Neural progenitor cell (in vitro differentiated cells): ENCODE measurements around the gene NCOA6. TPM values are rescaled to one million over a fixed set of nuclear protein-coding genes. Genes with fewer than 3 reads are reported as not detected.

Source experiments
- DNase-seq: peaks from one replicate; pipeline ENCODE4 v3.0.0-alpha.2; 2016; ENCODE audit warnings: low spot score
- H2AFZ ChIP-seq: fragments of 200-600 bp; sonication (generic); replicated peaks from 2 replicates; pipeline ENCODE4 v1.6.1; 2016; ENCODE audit warnings: antibody characterized with exemption
- H3F3A ChIP-seq: fragments of 200-600 bp; sonication (generic); 2 replicates; pipeline ENCODE4 v1.6.1; 2016; ENCODE audit warnings: antibody characterized with exemption, low read depth
- H3K27ac ChIP-seq: fragments of 200-600 bp; sonication (generic); 2 replicates; pipeline ENCODE4 v1.5.1; 2016; ENCODE audit warnings: mild to moderate bottlenecking
- H3K27me3 ChIP-seq: fragments of 200-600 bp; sonication (generic); 2 replicates; pipeline ENCODE4 v1.6.1; 2016; ENCODE audit warnings: mild to moderate bottlenecking, moderate library complexity
- H3K36me3 ChIP-seq: fragments of 200-600 bp; sonication (generic); 2 replicates; pipeline ENCODE4 v1.5.1; 2016
- H3K4me1 ChIP-seq: fragments of 200-600 bp; sonication (generic); 2 replicates; pipeline ENCODE4 v1.6.1; 2016; ENCODE audit warnings: mixed run types
- H3K4me2 ChIP-seq: fragments of 200-600 bp; sonication (generic); 2 replicates; pipeline ENCODE4 v1.6.1; 2016
- H3K4me3 ChIP-seq: fragments of 200-600 bp; sonication (generic); 2 replicates; pipeline ENCODE4 v1.5.1; 2016
- H3K79me2 ChIP-seq: fragments of 200-600 bp; sonication (generic); 2 replicates; pipeline ENCODE4 v1.6.1; 2016; ENCODE audit warnings: low read depth
- H3K9ac ChIP-seq: fragments of 200-600 bp; sonication (generic); 2 replicates; pipeline ENCODE4 v1.6.1; 2016
- H3K9me3 ChIP-seq: fragments of 200-600 bp; sonication (generic); 2 replicates; pipeline ENCODE4 v1.5.1; 2016; ENCODE audit warnings: low read depth
- H4K20me1 ChIP-seq: fragments of 200-600 bp; sonication (generic); 2 replicates; pipeline ENCODE4 v1.6.1; 2016; ENCODE audit warnings: low read depth
- H3K27ac Mint-ChIP-seq: 3 replicates; pipeline ENCODE4 v1.8.0; 2021; ENCODE audit warnings: mixed read lengths
- H3K27me3 Mint-ChIP-seq: 2 replicates; pipeline ENCODE4 v1.8.0; 2022; ENCODE audit warnings: low read depth, mild to moderate bottlenecking, inconsistent platforms, moderate library complexity, mixed read lengths; ENCODE audit not compliant: insufficient read depth
- H3K36me3 Mint-ChIP-seq: 3 replicates; pipeline ENCODE4 v1.8.0; 2021; ENCODE audit warnings: mixed read lengths
- H3K4me1 Mint-ChIP-seq: 3 replicates; pipeline ENCODE4 v1.8.0; 2021; ENCODE audit warnings: mixed read lengths
- H3K4me3 Mint-ChIP-seq: 3 replicates; pipeline ENCODE4 v1.8.0; 2021; ENCODE audit warnings: mild to moderate bottlenecking, moderate library complexity, mixed read lengths
- H3K9me3 Mint-ChIP-seq: 3 replicates; pipeline ENCODE4 v1.8.0; 2020; ENCODE audit warnings: mixed read lengths
- CTCF ChIP-seq: fragments of 200-600 bp; sonication (generic); IDR thresholded peaks from 2 replicates; pipeline ENCODE4 v1.5.1; 2017; ENCODE audit warnings: antibody characterized with exemption, mild to moderate bottlenecking
- EZH2 ChIP-seq: fragments of 200-600 bp; sonication (generic); IDR thresholded peaks from 2 replicates; pipeline ENCODE4 v1.6.1; 2017; ENCODE audit warnings: antibody characterized with exemption, mild to moderate bottlenecking, moderate library complexity
- EZH2phosphoT487 ChIP-seq: fragments of 200-600 bp; sonication (generic); IDR thresholded peaks from 2 replicates; pipeline ENCODE4 v1.6.1; 2017; ENCODE audit warnings: antibody characterized with exemption
- total RNA-seq: library from RNA; depleted of rRNA; stranded (reverse); fragments of >200 nt; gene quantifications from 2 replicates; pipeline ENCODE4 v1.2.3, GENCODE V29; 2015; ENCODE audit warnings: low replicate concordance

Gene NCOA6
- total RNA-seq, 1 donor from 2014 or later = 14.3 TPM

- H3K27ac ChIP-seq = no peak overlapping the region
- no peak for DNase-seq
These were observed 6.5 kb upstream of the NCOA6 start for GRCh38 chr20:34831936-34832335.

DNA sequence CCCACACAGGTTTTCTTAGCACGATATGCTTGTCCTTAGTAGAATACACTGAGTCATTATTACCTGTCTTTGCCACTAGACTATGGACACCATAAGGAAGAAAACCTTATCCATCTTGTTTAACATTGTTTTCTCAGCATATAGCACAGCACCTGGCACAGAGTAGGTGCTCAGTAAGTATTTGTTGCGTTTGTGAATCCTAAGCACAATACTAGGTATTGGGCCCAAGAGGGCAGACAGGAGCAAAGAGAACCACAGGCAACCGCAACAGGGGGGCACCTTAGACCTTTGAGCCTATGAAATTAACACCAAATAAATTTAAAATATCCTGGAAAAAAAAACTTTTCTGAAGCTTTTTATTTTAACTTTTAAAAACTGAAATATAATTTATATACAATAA lies 3.7 kb upstream of the NCOA6 start:
- no peak overlapping the region for H3K4me3 Mint-ChIP-seq

More at GRCh38 chr20:34831936-34832335, 6.5 kb upstream of the NCOA6 start:
- Histone ChIP-seq H4K20me1 (no peaks in the 10 kb centered on the region), H3F3A (no peaks in the 10 kb centered on the region), H3K9ac (no peak overlapping the region), H3K36me3 (no peaks in the 10 kb centered on the region), H3K27me3 (peaks cover 10% of the 10 kb centered on the region), H3K4me3 (no peak overlapping the region), H3K4me2 (no peak overlapping the region), H3K79me2 (no peaks in the 10 kb centered on the region), H2AFZ (no peak overlapping the region), H3K9me3 (no peaks in the 10 kb centered on the region), H3K4me1 (no peaks in the 10 kb centered on the region)
- TF ChIP-seq EZH2 (no peak), EZH2phosphoT487 (no peak), CTCF (no peak)
- Mint-ChIP-seq H3K4me3 (no peak overlapping the region), H3K36me3 (no peaks in the 10 kb centered on the region), H3K27me3 (peaks cover 2% of the 10 kb centered on the region), H3K9me3 (no peaks in the 10 kb centered on the region), H3K4me1 (peaks cover 2% of the 10 kb centered on the region), H3K27ac (no peak overlapping the region)

DNA sequence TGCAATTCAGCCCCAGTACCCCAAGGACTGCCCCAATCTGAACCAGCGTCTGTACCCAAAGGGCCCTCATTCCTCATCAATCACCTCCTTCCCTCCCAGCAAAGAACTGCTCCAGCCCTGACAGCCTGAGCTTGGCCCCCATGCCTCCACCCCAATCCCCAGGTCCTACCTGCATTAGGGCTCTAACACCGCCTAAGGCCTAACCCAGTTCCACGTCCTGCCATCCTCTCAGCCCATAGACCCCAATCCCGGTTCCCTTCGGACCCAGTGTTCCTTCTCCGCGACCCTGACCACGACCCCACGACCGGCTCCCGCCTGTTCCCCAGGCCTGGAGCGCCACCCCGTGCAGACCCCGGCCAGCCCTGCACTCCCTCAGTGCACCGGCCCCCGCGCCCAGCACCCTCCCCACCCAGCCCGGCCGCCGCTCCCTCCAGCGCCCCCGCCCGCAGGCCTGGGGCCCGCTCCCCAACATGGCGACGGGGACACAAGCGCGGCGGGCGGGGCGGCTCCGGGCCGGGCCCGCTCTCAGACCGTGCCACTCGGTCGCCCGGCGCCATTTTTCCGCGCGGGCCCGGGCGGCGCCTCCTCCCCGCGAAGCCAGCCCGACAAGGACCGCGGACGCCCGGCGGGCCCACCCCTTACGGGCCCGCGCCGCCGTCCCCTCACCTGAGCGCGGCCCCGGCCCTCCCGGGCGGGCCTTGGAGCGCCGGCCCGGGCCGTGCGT lies 483 bp downstream of the NCOA6 start:
- no peak overlapping the region for H2AFZ ChIP-seq
- H3K79me2 ChIP-seq = peaks cover 49% of the 10 kb centered on the region
- H3K36me3 Mint-ChIP-seq = peaks cover 13% of the 10 kb centered on the region
- H3K9me3 ChIP-seq = no peaks in the 10 kb centered on the region
- H3K4me3 ChIP-seq = peak overlapping the region; percentile 66
- H3K36me3 ChIP-seq = no peaks in the 10 kb centered on the region
- peak overlapping the region; percentile 88 for H3K4me2 ChIP-seq
- H3K4me1 Mint-ChIP-seq = peaks cover 14% of the 10 kb centered on the region
- peaks cover 35% of the 10 kb centered on the region for H4K20me1 ChIP-seq
- H3K4me1 ChIP-seq = peaks cover 6% of the 10 kb centered on the region
- peak overlapping the region; percentile 36 for H3K9ac ChIP-seq
- peaks cover 14% of the 10 kb centered on the region for H3F3A ChIP-seq
- H3K4me3 Mint-ChIP-seq = peak overlapping the region; percentile 100
- H3K27ac ChIP-seq = peak overlapping the region; percentile 73
- H3K27ac Mint-ChIP-seq = peak overlapping the region; percentile 99
- no peaks in the 10 kb centered on the region for H3K27me3 Mint-ChIP-seq
- peak; percentile 89 for DNase-seq
- no peaks in the 10 kb centered on the region for H3K27me3 ChIP-seq
- TF ChIP-seq CTCF = peak; percentile 35
- TF ChIP-seq EZH2phosphoT487 = no peak
- peaks cover 2% of the 10 kb centered on the region for H3K9me3 Mint-ChIP-seq

More for the DNA sequence above, 3.7 kb upstream of the NCOA6 start:
- Histone ChIP-seq H2AFZ (no peak overlapping the region), H3K36me3 (no peaks in the 10 kb centered on the region), H4K20me1 (peaks cover under 1% of the 10 kb centered on the region), H3K4me1 (no peaks in the 10 kb centered on the region), H3K27me3 (peaks cover 10% of the 10 kb centered on the region), H3K9ac (no peak overlapping the region), H3K9me3 (no peaks in the 10 kb centered on the region), H3K4me2 (no peak overlapping the region), H3K79me2 (peaks cover 8% of the 10 kb centered on the region), H3K4me3 (no peak overlapping the region), H3F3A (peaks cover 14% of the 10 kb centered on the region), H3K27ac (no peak overlapping the region)
- H3K36me3 Mint-ChIP-seq = no peaks in the 10 kb centered on the region
- H3K27ac Mint-ChIP-seq = peak overlapping the region; percentile 18
- DNase-seq = no peak
- H3K27me3 Mint-ChIP-seq = peaks cover 2% of the 10 kb centered on the region
- peaks cover 2% of the 10 kb centered on the region for H3K9me3 Mint-ChIP-seq
- peaks cover 11% of the 10 kb centered on the region for H3K4me1 Mint-ChIP-seq
- no peak for TF ChIP-seq CTCF
- no peak for TF ChIP-seq EZH2
- no peak for TF ChIP-seq EZH2phosphoT487
